H9 (cell line): ENCODE results near the gene FRMD1. TPM values are rescaled to one million over a fixed set of nuclear protein-coding genes. Genes with fewer than 3 reads are reported as not detected.

ENCODE experiments used
- DNase-seq: peaks from one replicate; pipeline ENCODE4 v3.0.0-alpha.2; 2017
- H2AFZ ChIP-seq: one replicate; pipeline ENCODE4 v1.6.1; 2013; ENCODE audit warnings: mild to moderate bottlenecking, low read length, control low read depth, moderate library complexity
- H2AK5ac ChIP-seq: 2 replicates; pipeline ENCODE4 v1.6.1; 2013; ENCODE audit warnings: low read length, control low read depth, mixed read lengths; ENCODE audit not compliant: insufficient read length
- H2BK120ac ChIP-seq: one replicate; pipeline ENCODE4 v1.6.1; 2013; ENCODE audit warnings: low read depth, mild to moderate bottlenecking, low read length, control low read depth, inconsistent platforms; ENCODE audit not compliant: poor library complexity, severe bottlenecking
- H2BK12ac ChIP-seq: 2 replicates; pipeline ENCODE4 v1.6.1; 2013; ENCODE audit warnings: low read length, control low read depth, mixed read lengths, low read depth; ENCODE audit not compliant: insufficient read length
- H2BK15ac ChIP-seq: 2 replicates; pipeline ENCODE4 v1.6.1; 2013; ENCODE audit warnings: low read depth, low read length, control low read depth
- H2BK20ac ChIP-seq: one replicate; pipeline ENCODE4 v1.6.1; 2013; ENCODE audit warnings: low read depth, mild to moderate bottlenecking, low read length, control low read depth, inconsistent platforms; ENCODE audit not compliant: poor library complexity, severe bottlenecking
- H2BK5ac ChIP-seq: 2 replicates; pipeline ENCODE4 v1.6.1; 2013; ENCODE audit warnings: low read length, control low read depth, mixed read lengths; ENCODE audit not compliant: insufficient read length
- H3K14ac ChIP-seq: 2 replicates; pipeline ENCODE4 v1.6.1; 2013; ENCODE audit warnings: low read length, control low read depth; ENCODE audit not compliant: insufficient read depth
- H3K18ac ChIP-seq: 2 replicates; pipeline ENCODE4 v1.6.1; 2013; ENCODE audit warnings: low read depth, mild to moderate bottlenecking, mixed read lengths, low read length, control low read depth; ENCODE audit not compliant: insufficient read length
- H3K23ac ChIP-seq: 2 replicates; pipeline ENCODE4 v1.6.1; 2013; ENCODE audit warnings: low read length, control low read depth, mixed read lengths, low read depth; ENCODE audit not compliant: insufficient read length
- H3K23me2 ChIP-seq: 2 replicates; pipeline ENCODE4 v1.6.1; 2013; ENCODE audit warnings: low read depth, mild to moderate bottlenecking, mixed read lengths, low read length, control low read depth; ENCODE audit not compliant: insufficient read length, poor library complexity, severe bottlenecking
- H3K27ac ChIP-seq: 2 replicates; pipeline ENCODE4 v1.5.1; 2013; ENCODE audit warnings: low read length, control low read depth, mixed read lengths, low read depth; ENCODE audit not compliant: insufficient read length
- H3K27me3 ChIP-seq: 2 replicates; pipeline ENCODE4 v1.6.1; 2013; ENCODE audit warnings: low read length, control low read depth, inconsistent platforms; ENCODE audit not compliant: insufficient read depth
- H3K4ac ChIP-seq: 2 replicates; pipeline ENCODE4 v1.6.1; 2013; ENCODE audit warnings: low read depth, mild to moderate bottlenecking, control low read depth, inconsistent platforms, low read length, moderate library complexity
- H3K4me1 ChIP-seq: 2 replicates; pipeline ENCODE4 v1.6.1; 2013; ENCODE audit warnings: low read length, control low read depth, inconsistent platforms; ENCODE audit not compliant: insufficient read depth
- H3K4me2 ChIP-seq: 2 replicates; pipeline ENCODE4 v1.6.1; 2013; ENCODE audit warnings: low read length, control low read depth, mixed read lengths; ENCODE audit not compliant: insufficient read length, insufficient read depth
- H3K56ac ChIP-seq: 2 replicates; pipeline ENCODE4 v1.6.1; 2013; ENCODE audit warnings: low read depth, mild to moderate bottlenecking, mixed read lengths, low read length, control low read depth; ENCODE audit not compliant: insufficient read length
- H3K79me1 ChIP-seq: 2 replicates; pipeline ENCODE4 v1.6.1; 2013; ENCODE audit warnings: low read depth, mild to moderate bottlenecking, moderate library complexity, low read length, control low read depth, inconsistent platforms; ENCODE audit not compliant: insufficient read depth, poor library complexity, severe bottlenecking
- H3K79me2 ChIP-seq: 2 replicates; pipeline ENCODE4 v1.6.1; 2013; ENCODE audit warnings: low read length, control low read depth, inconsistent platforms; ENCODE audit not compliant: insufficient read depth
- H3K9ac ChIP-seq: 2 replicates; pipeline ENCODE4 v1.6.1; 2013; ENCODE audit warnings: low read length, control low read depth, mixed read lengths; ENCODE audit not compliant: insufficient read length; ENCODE audit errors: extremely low read depth
- H3K9me3 ChIP-seq: one replicate; pipeline ENCODE4 v1.6.1; 2013; ENCODE audit warnings: low read depth, low read length, inconsistent platforms; ENCODE audit not compliant: control insufficient read depth
- H3T11ph ChIP-seq: one replicate; pipeline ENCODE4 v1.6.1; 2013; ENCODE audit warnings: mild to moderate bottlenecking, low read length, control low read depth, inconsistent platforms
- H4K20me1 ChIP-seq: one replicate; pipeline ENCODE4 v1.6.1; 2013; ENCODE audit not compliant: control insufficient read depth, insufficient read length, insufficient read depth
- H4K5ac ChIP-seq: 2 replicates; pipeline ENCODE4 v1.6.1; 2013; ENCODE audit warnings: low read depth, mild to moderate bottlenecking, mixed read lengths, low read length, control low read depth; ENCODE audit not compliant: insufficient read length
- H4K8ac ChIP-seq: replicated peaks from 2 replicates; pipeline ENCODE4 v1.6.1; 2013; ENCODE audit warnings: low read length, control low read depth, mixed read lengths, low read depth; ENCODE audit not compliant: insufficient read length
- H4K91ac ChIP-seq: 2 replicates; pipeline ENCODE4 v1.6.1; 2013; ENCODE audit warnings: low read depth, mild to moderate bottlenecking, moderate library complexity, mixed read lengths, low read length, control low read depth; ENCODE audit not compliant: insufficient read length
- H3K27ac Mint-ChIP-seq, 3 experiments: 2 replicates in 2 of 3; 3 replicates in 1 of 3; pipeline ENCODE4 v1.8.0; 2020 to 2021; ENCODE audit warnings: mixed read lengths in 3 of 3, mild to moderate bottlenecking in 1 of 3, moderate library complexity in 1 of 3
- H3K27me3 Mint-ChIP-seq: 2 replicates; pipeline ENCODE4 v1.8.0; 2021; ENCODE audit warnings: low read depth, mild to moderate bottlenecking, moderate library complexity, mixed read lengths
- H3K36me3 Mint-ChIP-seq, 3 experiments: 2 replicates in 2 of 3; 3 replicates in 1 of 3; pipeline ENCODE4 v1.8.0; 2020 to 2021; ENCODE audit warnings: low read depth in 3 of 3, mixed read lengths in 3 of 3; ENCODE audit not compliant: insufficient read depth in 1 of 3
- H3K4me1 Mint-ChIP-seq, 2 experiments: 2 replicates each; pipeline ENCODE4 v1.8.0; 2020; ENCODE audit warnings: mixed read lengths in 2 of 2
- H3K4me3 Mint-ChIP-seq, 2 experiments: 2 replicates in 1 of 2; 3 replicates in 1 of 2; pipeline ENCODE4 v1.8.0; 2020 to 2021; ENCODE audit warnings: mild to moderate bottlenecking in 2 of 2, mixed read lengths in 2 of 2, moderate library complexity in 1 of 2
- H3K9me3 Mint-ChIP-seq, 2 experiments: 2 replicates in 1 of 2; 3 replicates in 1 of 2; pipeline ENCODE4 v1.8.0; 2020; ENCODE audit warnings: mild to moderate bottlenecking in 2 of 2, mixed read lengths in 2 of 2, moderate library complexity in 1 of 2
- WGBS: extraction: QIAGEN DNeasy Blood & Tissue Kit; methylation state at CpG from one replicate; pipeline ENCODE4 v1.1.7; 2013; ENCODE audit warnings: missing lambda C conversion rate, low lambda C conversion rate, mixed read lengths; ENCODE audit not compliant: insufficient read length; ENCODE audit errors: extremely low coverage; 5-methylcytosine and 5-hydroxymethylcytosine counted together
- total RNA-seq: library from RNA; stranded (reverse); gene quantifications from 2 replicates; pipeline ENCODE4 v1.2.1, GENCODE V29; 2021
- TF ChIP-seq, protein P1 (sequence below): fragments of 200-600 bp; sonication (generic); conservative IDR thresholded peaks from 3 replicates; pipeline ENCODE4 v1.8.0; 2021; ENCODE audit warnings: antibody characterized with exemption, mild to moderate bottlenecking

FRMD1 gene
- total RNA-seq, 1 experiment from 2014 or later: not detected

- Histone ChIP-seq H3K27ac (no peak overlapping the region), H3K4ac (no peak overlapping the region), H3K23ac (no peak overlapping the region), H2BK120ac (no peak overlapping the region), H4K91ac (no peak overlapping the region), H2BK20ac (no peak overlapping the region), H3T11ph (no peak overlapping the region), H3K4me2 (no peak overlapping the region), H3K79me1 (no peaks in the 10 kb centered on the region), H2AK5ac (no peak overlapping the region), H3K56ac (no peak overlapping the region), H4K8ac (no peak overlapping the region), H3K9ac (no peak overlapping the region), H4K20me1 (no peaks in the 10 kb centered on the region), H3K18ac (no peak overlapping the region), H3K9me3 (no peaks in the 10 kb centered on the region), H2BK15ac (no peak overlapping the region), H2AFZ (no peak overlapping the region), H2BK5ac (no peak overlapping the region), H3K79me2 (no peaks in the 10 kb centered on the region), H2BK12ac (no peak overlapping the region), H4K5ac (no peak overlapping the region), H3K27me3 (no peaks in the 10 kb centered on the region), H3K4me1 (no peaks in the 10 kb centered on the region), H3K14ac (no peak overlapping the region), H3K23me2 (no peaks in the 10 kb centered on the region)
- TF ChIP-seq, protein P1, sequence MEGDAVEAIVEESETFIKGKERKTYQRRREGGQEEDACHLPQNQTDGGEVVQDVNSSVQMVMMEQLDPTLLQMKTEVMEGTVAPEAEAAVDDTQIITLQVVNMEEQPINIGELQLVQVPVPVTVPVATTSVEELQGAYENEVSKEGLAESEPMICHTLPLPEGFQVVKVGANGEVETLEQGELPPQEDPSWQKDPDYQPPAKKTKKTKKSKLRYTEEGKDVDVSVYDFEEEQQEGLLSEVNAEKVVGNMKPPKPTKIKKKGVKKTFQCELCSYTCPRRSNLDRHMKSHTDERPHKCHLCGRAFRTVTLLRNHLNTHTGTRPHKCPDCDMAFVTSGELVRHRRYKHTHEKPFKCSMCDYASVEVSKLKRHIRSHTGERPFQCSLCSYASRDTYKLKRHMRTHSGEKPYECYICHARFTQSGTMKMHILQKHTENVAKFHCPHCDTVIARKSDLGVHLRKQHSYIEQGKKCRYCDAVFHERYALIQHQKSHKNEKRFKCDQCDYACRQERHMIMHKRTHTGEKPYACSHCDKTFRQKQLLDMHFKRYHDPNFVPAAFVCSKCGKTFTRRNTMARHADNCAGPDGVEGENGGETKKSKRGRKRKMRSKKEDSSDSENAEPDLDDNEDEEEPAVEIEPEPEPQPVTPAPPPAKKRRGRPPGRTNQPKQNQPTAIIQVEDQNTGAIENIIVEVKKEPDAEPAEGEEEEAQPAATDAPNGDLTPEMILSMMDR: no peak
- no peak overlapping the region for H3K27ac Mint-ChIP-seq
- peaks cover 7 to 12% of the 10 kb centered on the region in 2 experiments for H3K4me1 Mint-ChIP-seq
- H3K9me3 Mint-ChIP-seq: no peaks in the 10 kb centered on the region; a peak in 1 of 5 replicates
- WGBS: no CpG with 5 or more reads among the region's 4 CpGs
- H3K27me3 Mint-ChIP-seq: peaks cover 3% of the 10 kb centered on the region
- H3K36me3 Mint-ChIP-seq: no peaks in the 10 kb centered on the region
- H3K4me3 Mint-ChIP-seq: peak overlapping the region in 1 of 2 experiments; percentile 32; a peak in 1 of 5 replicates
- no peak for DNase-seq
Observed at GRCh38 chr6:168072730-168073129, 6.3 kb downstream of the FRMD1 start.
